ENCODE measurements around the gene NBAS. TPM values are rescaled to one million over a fixed set of nuclear protein-coding genes. Genes with fewer than 3 reads are reported as not detected.
"Not testable (repeated sequence)": the region's sequence is repeated elsewhere in the genome, so short reads cannot be mapped to it uniquely, and the experiment has no call there.

The NBAS gene
- total RNA-seq, 1 experiment from 2014 or later: 35.5 TPM

- Histone ChIP-seq H3K4me3 (ENCODE audit: insufficient read depth, low read depth, low read length) (no peak overlapping the region), H3K36me3 (replicated peaks; ENCODE audit: control insufficient read depth, insufficient read depth, low read length) (no peaks in the 10 kb centered on the region; the same call in none of the 2 replicates), H3K27me3 (ENCODE audit: control insufficient read depth, insufficient read depth, low read length) (no peaks in the 10 kb centered on the region)
- DNase-seq: no peak
Observed at GRCh38 chr2:15506229-15506819, 54.8 kb downstream of the NBAS start.

DNA sequence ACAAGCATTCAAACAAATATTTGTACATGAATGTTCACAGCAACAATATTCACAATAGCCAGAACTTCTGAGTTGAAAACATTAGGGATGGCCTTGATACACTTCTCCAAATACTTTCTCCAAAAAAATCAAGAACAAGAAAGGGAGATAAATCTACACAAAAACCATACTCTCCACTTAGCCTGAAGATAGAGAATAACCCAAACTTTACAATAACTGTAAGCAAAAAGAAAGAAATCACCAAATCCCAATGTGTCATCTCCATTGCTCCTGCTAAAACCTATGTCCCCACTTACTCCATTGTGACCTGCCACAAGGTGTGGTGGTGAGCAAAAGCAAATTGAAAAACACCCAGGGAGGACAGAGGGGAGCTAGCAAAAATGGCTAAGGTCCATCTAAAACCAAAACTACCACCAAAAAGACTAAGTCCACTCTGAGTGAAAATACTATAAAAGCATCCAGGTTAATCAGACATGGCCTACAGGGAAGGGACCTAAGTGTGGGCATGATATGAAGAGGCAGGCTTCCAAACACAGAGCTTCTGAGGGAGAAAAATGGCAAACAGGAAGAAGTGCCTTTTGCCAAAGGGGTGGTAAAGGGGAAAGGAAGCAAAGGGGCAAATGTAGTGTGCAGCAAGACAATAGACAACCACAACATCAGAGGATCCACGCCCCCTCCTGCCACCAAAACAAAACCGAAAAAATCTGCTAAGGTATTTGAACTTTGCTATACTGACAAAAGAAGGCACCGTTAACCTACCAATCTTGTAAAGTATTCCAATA lies 56.1 kb downstream of the NBAS start:
- H3K36me3 ChIP-seq (replicated peaks; ENCODE audit: control insufficient read depth, insufficient read depth, low read length): no peaks in the 10 kb centered on the region; the same call in none of the 2 replicates
- DNase-seq: no peak
- no peaks in the 10 kb centered on the region for H3K27me3 ChIP-seq (ENCODE audit: control insufficient read depth, insufficient read depth, low read length)
- no peak overlapping the region for H3K4me3 ChIP-seq (ENCODE audit: insufficient read depth, low read depth, low read length)

DNA sequence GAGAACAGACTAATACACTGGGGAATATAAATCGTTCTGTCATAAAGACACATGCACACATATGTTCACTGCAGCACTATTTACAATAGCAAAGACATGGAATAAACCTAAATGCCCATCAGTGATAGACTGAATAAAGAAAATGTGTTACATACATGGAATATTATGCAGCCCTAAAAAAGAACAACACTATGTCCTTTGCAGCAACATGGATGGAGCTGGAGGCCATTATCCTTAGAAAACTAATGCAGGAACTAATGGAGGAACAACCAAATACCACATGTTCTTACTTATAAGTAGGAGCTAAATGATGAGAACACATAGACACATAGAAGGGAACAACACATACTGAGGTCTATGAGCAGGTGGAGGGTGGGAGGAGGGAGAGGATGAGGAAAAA lies 61.9 kb downstream of the NBAS start:
- not testable (repeated sequence) for DNase-seq; H3K4me3 ChIP-seq (ENCODE audit: insufficient read depth, low read depth, low read length); H3K36me3 ChIP-seq (replicated peaks; ENCODE audit: control insufficient read depth, insufficient read depth, low read length); H3K27me3 ChIP-seq (ENCODE audit: control insufficient read depth, insufficient read depth, low read length)

DNA sequence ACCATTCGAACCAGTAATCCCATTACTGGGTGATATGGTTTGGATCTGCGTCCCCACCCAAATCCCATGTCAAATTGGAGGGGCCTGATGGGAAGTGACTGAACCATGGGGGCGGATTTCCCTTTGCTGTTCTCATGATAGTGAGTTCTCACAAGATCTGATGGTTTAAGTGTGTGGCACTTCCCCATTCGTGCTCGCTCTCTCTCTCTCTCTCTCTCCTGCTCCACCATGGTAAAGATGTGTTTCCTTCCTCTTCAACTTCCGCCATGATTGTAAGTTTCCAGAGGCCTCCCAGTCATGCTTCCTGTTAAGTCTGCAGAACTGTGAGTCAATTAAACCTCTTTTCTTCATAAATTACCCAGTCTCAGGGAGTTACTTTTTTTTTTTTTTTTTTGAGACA lies 62.6 kb downstream of the NBAS start:
- Histone ChIP-seq H3K4me3 (ENCODE audit: insufficient read depth, low read depth, low read length) (no peak overlapping the region), H3K27me3 (ENCODE audit: control insufficient read depth, insufficient read depth, low read length) (no peaks in the 10 kb centered on the region), H3K36me3 (replicated peaks; ENCODE audit: control insufficient read depth, insufficient read depth, low read length) (no peaks in the 10 kb centered on the region; the same call in none of the 2 replicates)
- DNase-seq: no peak

DNA sequence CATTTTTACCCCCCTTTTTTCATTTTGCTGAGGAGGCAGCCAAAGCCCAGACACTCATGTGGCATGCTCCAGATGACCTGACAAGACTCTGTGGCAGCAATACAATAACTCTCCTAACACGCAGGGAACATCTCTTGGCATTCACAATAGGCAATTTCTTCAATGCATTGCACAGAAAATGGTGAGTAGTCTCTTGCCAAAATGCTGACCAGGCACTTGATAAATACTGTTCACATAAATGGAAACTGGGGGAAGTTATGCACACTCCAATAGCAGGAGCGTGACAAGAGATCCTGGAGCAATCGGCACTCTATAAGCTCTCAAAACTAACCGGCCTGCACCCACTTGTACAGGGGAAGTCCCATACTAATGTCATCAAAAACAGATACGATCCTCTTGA lies 66.3 kb downstream of the NBAS start:
- Histone ChIP-seq H3K36me3 (replicated peaks; ENCODE audit: control insufficient read depth, insufficient read depth, low read length) (no peaks in the 10 kb centered on the region), H3K4me3 (ENCODE audit: insufficient read depth, low read depth, low read length) (no peak overlapping the region), H3K27me3 (ENCODE audit: control insufficient read depth, insufficient read depth, low read length) (no peaks in the 10 kb centered on the region)
- no peak for DNase-seq

GRCh38 chr2:15492773-15493325 lies 68.3 kb downstream of the NBAS start:
- Histone ChIP-seq H3K36me3 (replicated peaks; ENCODE audit: control insufficient read depth, insufficient read depth, low read length) (no peaks in the 10 kb centered on the region), H3K27me3 (ENCODE audit: control insufficient read depth, insufficient read depth, low read length) (no peaks in the 10 kb centered on the region), H3K4me3 (ENCODE audit: insufficient read depth, low read depth, low read length) (no peak overlapping the region)
- DNase-seq: no peak

DNA sequence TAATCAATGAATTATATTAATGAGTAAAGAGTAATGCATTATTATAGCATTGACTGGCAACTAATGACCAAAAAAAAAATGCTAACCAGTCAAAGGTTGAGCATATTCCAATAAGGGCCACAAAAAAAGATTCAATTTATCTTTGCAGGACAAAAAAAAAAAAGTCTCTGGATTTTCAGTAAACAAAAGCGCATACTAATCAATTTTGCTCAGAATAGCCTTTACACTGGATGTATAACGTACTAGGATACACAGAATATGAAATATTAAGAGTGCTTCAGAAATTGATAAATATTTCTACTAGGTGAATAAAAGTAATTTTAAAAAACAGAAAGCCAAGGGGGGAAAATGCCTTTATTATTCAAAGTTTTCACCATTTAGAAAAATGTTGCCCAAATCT lies 74.4 kb downstream of the NBAS start:
- Histone ChIP-seq H3K36me3 (replicated peaks; ENCODE audit: control insufficient read depth, insufficient read depth, low read length) (no peaks in the 10 kb centered on the region), H3K4me3 (ENCODE audit: insufficient read depth, low read depth, low read length) (no peak overlapping the region), H3K27me3 (ENCODE audit: control insufficient read depth, insufficient read depth, low read length) (no peaks in the 10 kb centered on the region)
- no peak for DNase-seq

DNA sequence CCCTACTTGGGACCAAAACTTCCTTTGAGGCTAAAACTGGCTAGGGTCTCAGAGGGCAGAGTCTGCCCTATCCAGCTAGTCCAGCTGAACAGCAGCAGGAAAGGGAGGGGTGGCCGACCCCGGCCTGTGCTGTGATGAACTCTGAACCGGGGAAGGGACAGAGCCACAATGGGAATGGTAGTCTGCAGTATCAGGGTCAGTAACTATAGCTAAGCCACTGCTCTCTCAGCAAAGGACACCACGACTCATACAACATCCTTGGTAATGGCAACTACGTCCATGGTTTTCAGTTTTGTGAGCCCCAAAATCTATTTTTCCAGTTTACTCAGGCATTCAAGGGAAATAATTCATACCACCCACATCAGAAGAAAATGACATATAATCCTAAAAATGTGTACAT lies 75.2 kb downstream of the NBAS start:
- peaks cover 1% of the 10 kb centered on the region; the same call in 1 of the 2 replicates for H3K36me3 ChIP-seq (replicated peaks; ENCODE audit: control insufficient read depth, insufficient read depth, low read length)
- H3K4me3 ChIP-seq (ENCODE audit: insufficient read depth, low read depth, low read length): no peak overlapping the region
- DNase-seq: no peak
- no peaks in the 10 kb centered on the region for H3K27me3 ChIP-seq (ENCODE audit: control insufficient read depth, insufficient read depth, low read length)

- H3K36me3 ChIP-seq (replicated peaks; ENCODE audit: control insufficient read depth, insufficient read depth, low read length): peaks cover 1% of the 10 kb centered on the region; the same call in 1 of the 2 replicates
- no peak overlapping the region for H3K4me3 ChIP-seq (ENCODE audit: insufficient read depth, low read depth, low read length)
- no peaks in the 10 kb centered on the region for H3K27me3 ChIP-seq (ENCODE audit: control insufficient read depth, insufficient read depth, low read length)
- no peak for DNase-seq
Observed at GRCh38 chr2:15481000-15481399, 80.1 kb downstream of the NBAS start.

DNA sequence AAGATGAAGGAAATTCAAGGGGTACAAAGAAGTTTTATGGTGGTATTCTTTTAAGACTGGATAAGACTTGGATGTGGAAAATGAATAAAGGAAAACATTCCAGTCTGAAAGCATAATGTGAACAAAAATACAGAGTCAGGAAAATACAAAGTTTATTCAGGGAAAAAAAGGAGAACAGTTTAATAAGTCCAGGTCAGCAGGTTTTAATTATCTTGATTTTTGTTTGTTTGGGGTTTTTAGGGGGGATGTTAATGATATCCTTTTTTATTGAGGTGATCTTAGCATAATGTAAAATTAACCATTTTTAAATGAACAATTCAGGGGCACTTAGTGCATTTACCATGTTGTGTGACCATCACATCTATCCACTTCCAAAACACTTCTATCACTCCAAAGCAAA lies 80.6 kb downstream of the NBAS start:
- H3K4me3 ChIP-seq (ENCODE audit: insufficient read depth, low read depth, low read length): no peak overlapping the region
- H3K36me3 ChIP-seq (replicated peaks; ENCODE audit: control insufficient read depth, insufficient read depth, low read length): peaks cover 1% of the 10 kb centered on the region; the same call in 1 of the 2 replicates

DNA sequence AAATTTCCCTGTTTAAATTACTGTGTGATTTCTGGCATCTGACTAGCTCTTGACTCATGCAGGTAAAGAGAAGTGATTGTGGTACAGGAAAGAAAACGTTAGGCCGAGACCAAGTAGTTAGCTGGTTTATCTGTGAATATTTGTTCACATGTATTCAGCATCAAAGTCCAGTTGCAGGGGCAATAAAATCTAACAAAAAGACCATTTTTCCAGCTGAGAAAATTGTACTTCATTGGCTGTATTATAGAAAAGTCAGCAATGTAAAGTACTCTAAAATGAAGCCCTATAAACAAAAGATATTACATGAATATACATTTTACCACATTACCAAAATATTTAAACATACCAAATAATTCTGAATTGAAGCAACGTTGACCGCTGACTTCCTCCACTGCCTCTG lies 88.3 kb downstream of the NBAS start:
- H3K4me3 ChIP-seq (ENCODE audit: insufficient read depth, low read depth, low read length): no peak overlapping the region
- H3K27me3 ChIP-seq (ENCODE audit: control insufficient read depth, insufficient read depth, low read length): no peaks in the 10 kb centered on the region
- no peaks in the 10 kb centered on the region; the same call in 1 of the 2 replicates for H3K36me3 ChIP-seq (replicated peaks; ENCODE audit: control insufficient read depth, insufficient read depth, low read length)
- no peak for DNase-seq

More for the DNA sequence above, 80.6 kb downstream of the NBAS start:
- DNase-seq: no peak
- no peaks in the 10 kb centered on the region for H3K27me3 ChIP-seq (ENCODE audit: control insufficient read depth, insufficient read depth, low read length)

GRCh38 chr2:15472133-15472532 lies 89.0 kb downstream of the NBAS start:
- H3K36me3 ChIP-seq (replicated peaks; ENCODE audit: control insufficient read depth, insufficient read depth, low read length): no peaks in the 10 kb centered on the region; the same call in 1 of the 2 replicates
- H3K4me3 ChIP-seq (ENCODE audit: insufficient read depth, low read depth, low read length): no peak overlapping the region
- H3K27me3 ChIP-seq (ENCODE audit: control insufficient read depth, insufficient read depth, low read length): no peaks in the 10 kb centered on the region
- DNase-seq: no peak

DNA sequence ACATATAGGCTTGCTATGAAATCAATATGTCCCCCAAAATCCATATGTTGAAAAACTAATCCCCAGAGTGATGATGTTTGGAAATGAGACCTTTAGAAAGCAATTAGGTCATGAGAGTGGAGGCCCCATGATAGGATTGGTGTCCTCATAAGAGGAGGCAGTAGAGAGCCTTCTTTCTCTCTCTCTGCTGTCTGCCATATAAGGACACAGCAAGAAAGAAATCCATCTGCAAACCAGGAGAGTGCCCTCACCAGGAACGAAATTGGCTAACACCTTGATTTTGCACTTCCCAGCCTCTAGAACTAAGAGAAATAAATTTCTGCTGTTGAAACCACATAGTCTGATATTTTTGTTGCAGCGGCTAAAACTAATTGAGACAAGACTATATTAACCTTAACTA lies 89.5 kb downstream of the NBAS start:
- Histone ChIP-seq H3K4me3 (ENCODE audit: insufficient read depth, low read depth, low read length) (no peak overlapping the region), H3K36me3 (replicated peaks; ENCODE audit: control insufficient read depth, insufficient read depth, low read length) (no peaks in the 10 kb centered on the region; the same call in 1 of the 2 replicates)
- DNase-seq: no peak

DNA sequence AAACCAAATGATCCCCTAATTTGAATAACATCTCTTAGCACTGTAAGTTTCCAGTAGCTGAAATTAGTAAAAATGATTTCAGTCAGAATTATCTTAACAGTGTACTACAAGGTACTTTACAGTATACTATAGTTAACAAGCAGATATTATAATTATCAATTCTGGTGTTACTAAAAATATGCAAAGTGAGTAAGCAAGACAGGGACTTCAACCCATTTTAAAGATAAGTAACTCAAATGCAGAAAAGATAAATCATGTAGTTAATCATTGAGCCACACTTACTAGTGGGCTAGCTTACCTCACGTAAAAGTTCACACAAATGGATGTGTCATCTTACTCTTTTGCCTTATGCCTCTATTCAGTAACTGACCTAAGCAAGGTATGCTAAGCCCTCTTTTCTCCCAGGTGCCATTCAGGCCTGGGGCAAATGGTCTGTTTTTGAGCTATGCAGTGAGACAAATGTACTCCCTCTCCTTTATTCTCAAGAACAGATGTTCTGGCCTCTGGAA lies 101.0 kb downstream of the NBAS start:
- no peaks in the 10 kb centered on the region for H3K27me3 ChIP-seq (ENCODE audit: control insufficient read depth, insufficient read depth, low read length)
- no peak overlapping the region for H3K4me3 ChIP-seq (ENCODE audit: insufficient read depth, low read depth, low read length)
- no peaks in the 10 kb centered on the region; the same call in 1 of the 2 replicates for H3K36me3 ChIP-seq (replicated peaks; ENCODE audit: control insufficient read depth, insufficient read depth, low read length)
- DNase-seq: no peak

More for the DNA sequence above, 89.5 kb downstream of the NBAS start:
- H3K27me3 ChIP-seq (ENCODE audit: control insufficient read depth, insufficient read depth, low read length): no peaks in the 10 kb centered on the region

- DNase-seq: no peak
- no peaks in the 10 kb centered on the region; the same call in 1 of the 2 replicates for H3K36me3 ChIP-seq (replicated peaks; ENCODE audit: control insufficient read depth, insufficient read depth, low read length)
- no peaks in the 10 kb centered on the region for H3K27me3 ChIP-seq (ENCODE audit: control insufficient read depth, insufficient read depth, low read length)
- no peak overlapping the region for H3K4me3 ChIP-seq (ENCODE audit: insufficient read depth, low read depth, low read length)
Observed at GRCh38 chr2:15458277-15458676, 102.9 kb downstream of the NBAS start.

Data from H7 (cell line).